Measurements from ENCODE around the gene TIMP2.

Gene TIMP2

GRCh38 chr17:78899361-78900260, 25.6 kb downstream of the TIMP2 start:
- Histone ChIP-seq H3K36me3 (ENCODE audit: insufficient read depth) (no peaks in the 10 kb centered on the region), H3K9ac (no peak overlapping the region), H3K4me1 (ENCODE audit: low read depth, poor library complexity, severe bottlenecking) (peaks cover 6% of the 10 kb centered on the region), H3K79me2 (ENCODE audit: insufficient read depth, low read depth) (peaks cover 28% of the 10 kb centered on the region; the same call in 1 of the 2 replicates), H3K27ac (no peak overlapping the region), H3K27me3 (ENCODE audit: insufficient read depth, low read depth) (no peaks in the 10 kb centered on the region), H2AFZ (ENCODE audit: low read depth) (no peak overlapping the region), H4K20me1 (ENCODE audit: insufficient read depth) (no peaks in the 10 kb centered on the region), H3K4me2 (no peak overlapping the region), H3K4me3 (IDR thresholded peaks at IDR 0.05; ENCODE audit: insufficient read depth, low read depth, low read length) (no peak overlapping the region)
- TF ChIP-seq, protein P1, sequence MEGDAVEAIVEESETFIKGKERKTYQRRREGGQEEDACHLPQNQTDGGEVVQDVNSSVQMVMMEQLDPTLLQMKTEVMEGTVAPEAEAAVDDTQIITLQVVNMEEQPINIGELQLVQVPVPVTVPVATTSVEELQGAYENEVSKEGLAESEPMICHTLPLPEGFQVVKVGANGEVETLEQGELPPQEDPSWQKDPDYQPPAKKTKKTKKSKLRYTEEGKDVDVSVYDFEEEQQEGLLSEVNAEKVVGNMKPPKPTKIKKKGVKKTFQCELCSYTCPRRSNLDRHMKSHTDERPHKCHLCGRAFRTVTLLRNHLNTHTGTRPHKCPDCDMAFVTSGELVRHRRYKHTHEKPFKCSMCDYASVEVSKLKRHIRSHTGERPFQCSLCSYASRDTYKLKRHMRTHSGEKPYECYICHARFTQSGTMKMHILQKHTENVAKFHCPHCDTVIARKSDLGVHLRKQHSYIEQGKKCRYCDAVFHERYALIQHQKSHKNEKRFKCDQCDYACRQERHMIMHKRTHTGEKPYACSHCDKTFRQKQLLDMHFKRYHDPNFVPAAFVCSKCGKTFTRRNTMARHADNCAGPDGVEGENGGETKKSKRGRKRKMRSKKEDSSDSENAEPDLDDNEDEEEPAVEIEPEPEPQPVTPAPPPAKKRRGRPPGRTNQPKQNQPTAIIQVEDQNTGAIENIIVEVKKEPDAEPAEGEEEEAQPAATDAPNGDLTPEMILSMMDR (conservative IDR thresholded peaks at IDR 0.05; ENCODE audit: low read depth, low read length) = no peak

DNA sequence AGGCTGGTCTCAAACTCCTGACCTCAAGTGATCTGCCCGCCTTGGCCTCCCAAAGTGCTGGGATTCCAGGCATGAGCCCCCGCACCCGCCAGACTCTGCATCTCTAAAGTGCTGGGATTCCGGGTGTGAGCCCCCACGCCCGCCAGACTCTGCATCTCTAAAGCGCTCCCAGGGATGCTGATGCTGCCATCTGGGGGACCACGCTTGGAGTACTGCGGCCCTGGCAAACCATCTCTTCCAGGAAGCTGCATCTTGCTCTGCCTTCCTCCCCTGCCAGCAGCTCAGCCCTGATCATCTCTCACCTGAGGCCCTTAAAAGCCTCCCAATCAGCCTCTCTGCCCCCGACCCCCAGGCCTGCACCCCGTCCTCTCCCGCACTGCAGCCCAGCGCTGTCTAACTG, 26.2 kb downstream of the TIMP2 start:
- H3K79me2 ChIP-seq (ENCODE audit: insufficient read depth, low read depth) = peaks cover 30% of the 10 kb centered on the region; the same call in 1 of the 2 replicates
- no peaks in the 10 kb centered on the region for H3K36me3 ChIP-seq (ENCODE audit: insufficient read depth)
- no peak overlapping the region for H3K4me3 ChIP-seq (IDR thresholded peaks at IDR 0.05; ENCODE audit: insufficient read depth, low read depth, low read length)
- no peaks in the 10 kb centered on the region for H3K27me3 ChIP-seq (ENCODE audit: insufficient read depth, low read depth)
- H2AFZ ChIP-seq (ENCODE audit: low read depth) = no peak overlapping the region
- peaks cover 9% of the 10 kb centered on the region for H3K4me1 ChIP-seq (ENCODE audit: low read depth, poor library complexity, severe bottlenecking)
- H3K27ac ChIP-seq = no peak overlapping the region
- no peaks in the 10 kb centered on the region for H4K20me1 ChIP-seq (ENCODE audit: insufficient read depth)
- TF ChIP-seq, protein P1 (conservative IDR thresholded peaks at IDR 0.05; ENCODE audit: low read depth, low read length) = no peak
- no peak overlapping the region for H3K4me2 ChIP-seq
- no peak overlapping the region for H3K9ac ChIP-seq

DNA sequence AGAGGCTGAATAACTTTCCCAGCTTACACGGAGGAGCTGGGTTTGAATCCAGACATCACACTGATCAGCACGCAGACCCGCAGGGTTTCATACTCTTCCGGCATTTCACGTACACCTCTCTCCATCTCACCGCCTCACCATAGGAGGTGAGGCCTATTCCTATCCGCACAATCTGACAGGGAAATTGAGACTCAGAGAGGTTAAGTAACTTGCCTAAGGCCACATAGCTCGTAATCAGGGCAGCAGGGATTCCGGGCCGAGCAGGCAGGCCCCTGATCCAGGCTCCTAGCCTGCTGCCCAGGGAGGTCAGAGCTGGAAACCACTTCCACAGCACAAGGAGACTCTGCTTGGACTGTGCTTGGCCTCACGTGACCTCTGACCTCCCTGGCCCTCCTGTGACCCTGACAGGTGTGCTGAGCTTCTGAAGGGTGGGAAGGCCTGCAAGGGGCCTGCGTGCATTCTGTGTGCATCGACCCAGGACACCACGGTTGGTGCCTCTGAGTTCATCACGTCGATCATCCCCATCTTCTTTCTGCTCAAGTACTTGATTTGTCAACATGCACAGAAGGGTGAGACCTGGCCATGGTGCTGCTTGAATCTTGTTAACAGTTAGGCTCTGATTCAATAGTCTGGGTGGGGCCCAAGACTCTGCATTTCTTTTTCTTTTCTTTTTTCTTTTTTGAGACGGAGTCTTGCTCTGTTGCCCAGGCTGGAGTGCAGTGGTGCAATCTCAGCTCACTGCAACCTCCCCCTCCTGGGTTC, 26.9 kb downstream of the TIMP2 start:
- no peak overlapping the region for H3K27ac ChIP-seq
- no peaks in the 10 kb centered on the region for H4K20me1 ChIP-seq (ENCODE audit: insufficient read depth)
- no peak overlapping the region for H3K9ac ChIP-seq
- H3K27me3 ChIP-seq (ENCODE audit: insufficient read depth, low read depth) = no peaks in the 10 kb centered on the region
- no peak overlapping the region for H2AFZ ChIP-seq (ENCODE audit: low read depth)
- H3K4me3 ChIP-seq (IDR thresholded peaks at IDR 0.05; ENCODE audit: insufficient read depth, low read depth, low read length) = no peak overlapping the region
- no peaks in the 10 kb centered on the region for H3K36me3 ChIP-seq (ENCODE audit: insufficient read depth)
- TF ChIP-seq, protein P1 (conservative IDR thresholded peaks at IDR 0.05; ENCODE audit: low read depth, low read length) = no peak
- H3K79me2 ChIP-seq (ENCODE audit: insufficient read depth, low read depth) = peaks cover 36% of the 10 kb centered on the region; the same call in 1 of the 2 replicates
- no peak overlapping the region for H3K4me2 ChIP-seq
- peaks cover 16% of the 10 kb centered on the region for H3K4me1 ChIP-seq (ENCODE audit: low read depth, poor library complexity, severe bottlenecking)

GRCh38 chr17:78897664-78898047, 27.5 kb downstream of the TIMP2 start:
- no peak overlapping the region for H2AFZ ChIP-seq (ENCODE audit: low read depth)
- H3K36me3 ChIP-seq (ENCODE audit: insufficient read depth) = no peaks in the 10 kb centered on the region
- H3K27me3 ChIP-seq (ENCODE audit: insufficient read depth, low read depth) = no peaks in the 10 kb centered on the region
- H3K9ac ChIP-seq = no peak overlapping the region
- TF ChIP-seq, protein P1 (conservative IDR thresholded peaks at IDR 0.05; ENCODE audit: low read depth, low read length) = no peak
- peaks cover 40% of the 10 kb centered on the region; the same call in 1 of the 2 replicates for H3K79me2 ChIP-seq (ENCODE audit: insufficient read depth, low read depth)
- H4K20me1 ChIP-seq (ENCODE audit: insufficient read depth) = no peaks in the 10 kb centered on the region
- H3K27ac ChIP-seq = no peak overlapping the region
- peaks cover 21% of the 10 kb centered on the region for H3K4me1 ChIP-seq (ENCODE audit: low read depth, poor library complexity, severe bottlenecking)
- H3K4me2 ChIP-seq = no peak overlapping the region
- H3K4me3 ChIP-seq (IDR thresholded peaks at IDR 0.05; ENCODE audit: insufficient read depth, low read depth, low read length) = no peak overlapping the region

Measured in KMS-11 (cell line).